GM12864 (cell line): Measurements from ENCODE around the gene FAM163B.

Experiments used
- DNase-seq: peaks from one replicate; pipeline ENCODE4 v3.0.0-alpha.2; 2011; ENCODE audit warnings: low read depth
- H3K4me3 ChIP-seq: 2 replicates; pipeline ENCODE4 v1.5.1; 2011; ENCODE audit warnings: mild to moderate bottlenecking, low read depth, low read length, control low read depth
- TF ChIP-seq, protein P1 (sequence below): IDR thresholded peaks from 2 replicates; pipeline ENCODE4 v1.5.1; 2011; ENCODE audit warnings: low read depth, mild to moderate bottlenecking, moderate library complexity, low read length, control low read depth, inconsistent platforms; ENCODE audit errors: missing control alignments

FAM163B gene

DNA sequence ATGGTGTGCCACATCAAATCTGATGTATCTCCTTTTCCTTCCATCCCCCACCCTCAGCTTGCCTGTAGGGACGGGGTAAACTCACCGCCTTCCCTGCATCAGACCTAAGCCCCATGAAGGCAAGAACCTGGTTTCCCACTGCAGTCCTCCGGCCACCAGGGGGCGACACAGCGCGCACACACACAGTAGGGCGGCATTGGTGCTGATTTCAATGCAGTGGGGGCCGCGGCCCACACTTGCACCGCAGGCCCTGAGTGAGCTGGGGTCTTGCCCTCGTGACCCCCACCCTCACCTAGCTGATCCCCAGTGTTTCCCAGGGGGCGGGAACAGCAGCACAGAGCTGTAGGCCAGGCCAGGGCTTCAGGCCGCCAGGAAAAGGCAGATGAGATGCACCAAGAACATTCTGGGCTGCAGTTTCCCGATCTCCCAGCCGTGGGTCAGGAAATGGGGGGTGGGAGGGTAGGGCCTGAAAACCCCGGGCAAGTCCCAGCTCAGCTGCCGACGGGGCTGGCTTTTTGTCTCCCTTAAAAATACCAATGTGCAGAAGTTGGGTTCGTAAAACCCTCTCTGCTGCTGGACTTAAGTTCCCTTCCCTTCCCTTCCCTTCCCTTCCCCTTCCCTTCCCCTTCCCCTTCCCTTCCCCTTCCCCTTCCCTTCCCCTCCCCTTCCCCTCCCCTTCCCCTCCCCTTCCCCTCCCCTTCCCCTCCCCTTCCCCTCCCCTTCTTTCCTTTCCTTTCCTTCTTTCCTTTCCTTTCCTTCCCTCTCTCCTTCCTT lies 19.5 kb downstream of the FAM163B start:
- no peak overlapping the region for H3K4me3 ChIP-seq
- no peak for DNase-seq
- TF ChIP-seq, protein P1, sequence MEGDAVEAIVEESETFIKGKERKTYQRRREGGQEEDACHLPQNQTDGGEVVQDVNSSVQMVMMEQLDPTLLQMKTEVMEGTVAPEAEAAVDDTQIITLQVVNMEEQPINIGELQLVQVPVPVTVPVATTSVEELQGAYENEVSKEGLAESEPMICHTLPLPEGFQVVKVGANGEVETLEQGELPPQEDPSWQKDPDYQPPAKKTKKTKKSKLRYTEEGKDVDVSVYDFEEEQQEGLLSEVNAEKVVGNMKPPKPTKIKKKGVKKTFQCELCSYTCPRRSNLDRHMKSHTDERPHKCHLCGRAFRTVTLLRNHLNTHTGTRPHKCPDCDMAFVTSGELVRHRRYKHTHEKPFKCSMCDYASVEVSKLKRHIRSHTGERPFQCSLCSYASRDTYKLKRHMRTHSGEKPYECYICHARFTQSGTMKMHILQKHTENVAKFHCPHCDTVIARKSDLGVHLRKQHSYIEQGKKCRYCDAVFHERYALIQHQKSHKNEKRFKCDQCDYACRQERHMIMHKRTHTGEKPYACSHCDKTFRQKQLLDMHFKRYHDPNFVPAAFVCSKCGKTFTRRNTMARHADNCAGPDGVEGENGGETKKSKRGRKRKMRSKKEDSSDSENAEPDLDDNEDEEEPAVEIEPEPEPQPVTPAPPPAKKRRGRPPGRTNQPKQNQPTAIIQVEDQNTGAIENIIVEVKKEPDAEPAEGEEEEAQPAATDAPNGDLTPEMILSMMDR = peak; percentile 67

DNA sequence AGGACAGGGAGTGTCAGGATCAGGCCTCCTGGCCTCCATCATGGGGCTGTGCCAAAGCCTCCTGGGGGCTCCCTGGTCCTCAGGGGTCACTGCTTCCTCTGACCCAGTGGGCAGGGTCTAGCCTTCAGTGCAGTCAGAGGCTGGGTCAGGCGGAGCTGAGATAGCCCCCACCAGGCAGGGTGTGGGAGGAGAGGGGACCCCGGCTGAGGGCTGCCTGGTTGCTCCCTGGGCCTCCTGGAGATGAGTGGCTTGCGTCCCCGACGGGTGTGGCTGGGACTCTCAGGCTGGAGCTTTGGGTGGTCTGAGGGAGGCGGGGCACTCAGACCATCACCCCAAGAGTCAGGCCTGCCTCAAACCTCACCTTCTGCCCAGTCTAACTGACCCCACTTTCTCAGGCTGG lies 21.7 kb downstream of the FAM163B start:
- no peak overlapping the region for H3K4me3 ChIP-seq
- no peak for DNase-seq

DNA sequence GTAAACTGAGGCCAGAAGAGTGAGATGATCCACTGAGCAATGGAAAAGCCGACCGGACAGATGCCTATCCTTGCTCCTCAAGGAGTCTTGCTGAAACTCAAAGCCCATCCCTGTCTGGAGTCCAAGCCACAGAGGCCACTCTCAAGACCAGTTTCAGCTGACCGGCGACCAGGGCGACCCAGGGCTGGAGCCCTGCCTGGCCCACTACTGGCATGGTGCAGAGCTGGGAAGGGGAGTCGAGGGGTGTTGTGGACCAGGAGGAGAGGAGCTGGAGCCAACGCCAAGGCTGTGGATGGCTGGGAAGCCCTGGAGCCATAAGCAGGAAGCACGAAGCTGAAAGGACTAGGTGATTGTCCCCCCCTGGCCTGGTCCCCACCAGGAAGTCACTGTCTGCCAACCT lies 22.1 kb downstream of the FAM163B start:
- DNase-seq = no peak
- H3K4me3 ChIP-seq = no peak overlapping the region
- TF ChIP-seq, protein P1 = no peak

More for the DNA sequence above, 21.7 kb downstream of the FAM163B start:
- TF ChIP-seq, protein P1 = no peak

DNA sequence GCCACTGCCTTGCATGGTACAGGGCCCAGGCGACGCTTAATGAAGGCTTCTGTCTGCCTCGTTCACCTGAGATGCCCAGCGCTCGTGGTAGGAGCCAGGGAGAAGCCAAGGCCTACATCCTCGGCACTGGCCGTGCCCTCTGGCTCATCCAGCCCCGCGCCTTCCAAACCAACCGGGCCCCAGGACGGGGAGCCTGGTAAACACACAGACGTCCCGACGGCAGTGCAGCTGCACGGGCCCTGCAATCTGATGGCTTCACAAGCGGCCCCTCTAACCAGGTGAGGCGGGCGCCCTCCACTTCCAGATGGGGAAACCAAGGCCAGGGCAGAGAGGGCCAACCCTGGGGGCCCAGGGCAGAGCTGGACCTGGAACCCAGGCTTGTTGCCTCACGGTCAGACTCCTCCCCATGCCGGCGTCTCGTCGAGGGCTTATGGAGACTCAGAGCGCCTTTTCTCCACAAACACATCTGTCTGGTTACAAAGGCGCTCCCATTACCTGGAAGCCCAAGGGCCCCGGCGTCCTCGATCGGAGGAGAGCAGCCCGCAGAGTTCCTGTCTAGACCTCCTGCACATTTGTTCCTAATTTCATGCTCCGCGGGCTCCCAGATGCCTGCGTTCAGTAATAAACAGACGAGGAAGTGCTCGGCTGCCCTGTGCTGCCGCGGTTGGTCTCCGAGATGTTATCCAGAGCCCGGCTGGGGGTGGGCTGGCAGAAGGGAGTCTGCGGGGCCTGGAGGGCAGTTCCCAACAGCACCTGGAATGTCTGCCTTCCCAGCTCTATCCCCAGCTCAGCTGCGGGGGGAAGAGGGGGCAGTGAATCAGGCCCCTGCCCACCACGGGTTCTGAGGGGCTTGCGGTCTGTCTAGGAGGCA lies 23.5 kb downstream of the FAM163B start:
- TF ChIP-seq, protein P1 = no peak
- H3K4me3 ChIP-seq = no peak overlapping the region
- DNase-seq = no peak

DNA sequence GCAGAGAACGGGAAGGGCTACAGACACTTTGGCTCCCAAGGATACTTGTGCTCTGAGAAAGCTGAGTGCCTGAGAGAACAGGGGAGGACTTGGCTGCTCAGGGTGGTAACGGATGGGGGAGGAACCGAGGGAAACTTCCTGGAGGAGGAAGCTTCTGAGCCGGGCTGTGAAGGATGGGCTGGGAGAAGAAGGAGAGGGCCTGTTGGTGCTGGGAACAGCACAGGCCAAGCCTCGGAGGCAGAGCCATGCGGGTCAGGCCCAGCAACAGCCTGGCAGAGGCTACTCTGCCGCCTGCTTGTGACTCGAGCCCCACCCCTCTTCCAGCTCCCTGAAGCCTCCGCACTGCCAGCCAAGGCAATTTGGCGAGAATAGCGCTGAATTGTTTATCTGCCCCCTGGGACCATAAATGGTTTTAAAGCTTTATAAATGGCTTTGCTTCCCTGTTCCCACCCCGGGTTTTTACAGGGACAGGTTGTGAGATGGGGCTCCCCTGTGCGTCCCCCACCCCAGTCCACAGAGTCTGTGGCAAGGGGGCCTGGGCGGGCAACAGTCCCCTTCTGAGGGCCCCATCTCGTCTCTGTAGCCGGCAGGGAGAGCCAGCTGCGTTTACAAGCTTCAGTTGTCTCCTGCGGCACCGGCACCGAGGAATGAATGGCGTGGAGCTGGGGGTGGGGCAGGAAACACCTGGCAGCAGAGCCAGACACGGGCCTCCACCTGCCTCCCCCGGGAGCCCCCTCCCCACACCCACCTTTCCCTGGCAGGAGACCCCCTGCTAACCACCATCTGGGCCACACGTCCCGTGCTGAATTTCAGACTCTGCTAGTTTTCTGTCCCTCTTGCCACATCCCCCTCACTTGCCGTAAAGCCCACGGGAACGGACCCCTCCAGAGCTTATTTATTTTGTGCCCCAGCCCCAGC lies 24.4 kb downstream of the FAM163B start:
- DNase-seq = no peak
- no peak overlapping the region for H3K4me3 ChIP-seq
- TF ChIP-seq, protein P1 = no peak

DNA sequence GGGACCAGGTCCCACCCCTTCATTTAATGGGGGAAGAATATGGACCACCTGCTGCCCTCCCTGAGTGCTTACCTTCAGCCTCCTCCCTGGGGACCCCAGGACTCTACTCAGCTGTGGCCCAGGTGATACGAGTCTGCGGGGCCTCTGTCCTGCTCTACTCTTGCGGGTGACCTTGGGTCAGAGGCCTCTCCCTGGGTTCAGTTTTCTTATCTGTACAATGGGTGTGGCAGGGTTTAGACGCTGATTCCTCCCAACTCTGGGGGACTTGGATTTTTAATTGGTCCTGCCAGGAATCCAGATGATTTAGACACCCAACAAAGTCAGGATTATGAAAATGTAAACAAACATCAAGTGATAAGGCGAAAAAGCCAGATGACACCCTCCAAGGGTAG lies 25.0 kb downstream of the FAM163B start:
- TF ChIP-seq, protein P1 = no peak
- H3K4me3 ChIP-seq = no peak overlapping the region
- DNase-seq = no peak
